ENCODE data around the gene COX20.
"Not testable (repeated sequence)": the region's sequence is repeated elsewhere in the genome, so short reads cannot be mapped to it uniquely, and the experiment has no call there.

COX20 gene

GRCh38 chr1:244835276-244836134 is at the start of gene COX20:
COX20 (plus strand) TSS chr1:244835658; CDS start chr1:244835715, 57 bp downstream.
- ATAC-seq, result peak; percentile 72
- peaks cover 0 to 5% of the 10 kb centered on the region in 2 donors for H3K9me3 Mint-ChIP-seq
- no peaks in the 10 kb centered on the region for H3K27me3 Mint-ChIP-seq
- no peak for DNase-seq
- peaks cover 44% of the 10 kb centered on the region for H3K4me1 Mint-ChIP-seq
- peak within 1 kb of the TSS; percentile 99 for H3K27ac Mint-ChIP-seq
- peak within 1 kb of the TSS; percentile 89 to 95 for H3K4me3 Mint-ChIP-seq

GRCh38 chr1:244788493-244789275 is 46.8 kb upstream of the COX20 start:
- no peak for ATAC-seq

GRCh38 chr1:244789276-244789580 is 46.2 kb upstream of the COX20 start:
- Mint-ChIP-seq H3K4me3 (no peak overlapping the region), H3K27me3 (no peaks in the 10 kb centered on the region), H3K27ac (no peak overlapping the region), H3K9me3 (no peaks in the 10 kb centered on the region), H3K4me1 (no peaks in the 10 kb centered on the region)
- no peak for DNase-seq
- ATAC-seq, result no peak

More at GRCh38 chr1:244788493-244789275, 46.8 kb upstream of the COX20 start:
- no peaks in the 10 kb centered on the region for H3K27me3 Mint-ChIP-seq
- H3K4me3 Mint-ChIP-seq, result no peak overlapping the region
- H3K27ac Mint-ChIP-seq, result no peak overlapping the region
- no peak for DNase-seq
- no peaks in the 10 kb centered on the region for H3K9me3 Mint-ChIP-seq
- no peaks in the 10 kb centered on the region for H3K4me1 Mint-ChIP-seq

- ATAC-seq, result no peak
- no peaks in the 10 kb centered on the region for H3K4me1 Mint-ChIP-seq
- H3K27me3 Mint-ChIP-seq, result no peaks in the 10 kb centered on the region
- H3K9me3 Mint-ChIP-seq, result no peaks in the 10 kb centered on the region
- H3K4me3 Mint-ChIP-seq, result no peak overlapping the region
- no peak overlapping the region for H3K27ac Mint-ChIP-seq
- DNase-seq, result no peak
Observed at GRCh38 chr1:244789731-244790130, 45.7 kb upstream of the COX20 start.

- Mint-ChIP-seq H3K27me3 (no peaks in the 10 kb centered on the region), H3K4me1 (no peaks in the 10 kb centered on the region), H3K4me3 (no peak overlapping the region), H3K27ac (no peak overlapping the region), H3K9me3 (no peaks in the 10 kb centered on the region)
- no peak for DNase-seq
- ATAC-seq, result no peak
Observed at GRCh38 chr1:244791061-244791460, 44.4 kb upstream of the COX20 start.

GRCh38 chr1:244792188-244792850 is 43.1 kb upstream of the COX20 start:
- Mint-ChIP-seq H3K4me3 (no peak overlapping the region), H3K4me1 (no peaks in the 10 kb centered on the region), H3K27ac (no peak overlapping the region), H3K9me3 (no peaks in the 10 kb centered on the region), H3K27me3 (no peaks in the 10 kb centered on the region)
- no peak for DNase-seq
- ATAC-seq, result no peak

- H3K27ac Mint-ChIP-seq, result no peak overlapping the region
- no peak overlapping the region for H3K4me3 Mint-ChIP-seq
- ATAC-seq (no peak), DNase-seq (no peak)
- no peaks in the 10 kb centered on the region for H3K9me3 Mint-ChIP-seq
- H3K4me1 Mint-ChIP-seq, result no peaks in the 10 kb centered on the region
- H3K27me3 Mint-ChIP-seq, result no peaks in the 10 kb centered on the region
Observed at GRCh38 chr1:244794071-244794470, 41.4 kb upstream of the COX20 start.

- not testable (repeated sequence) for DNase-seq, H3K4me3 Mint-ChIP-seq, H3K27ac Mint-ChIP-seq, H3K9me3 Mint-ChIP-seq, H3K27me3 Mint-ChIP-seq, ATAC-seq, H3K4me1 Mint-ChIP-seq
Observed at GRCh38 chr1:244794516-244794915, 40.9 kb upstream of the COX20 start.

- Mint-ChIP-seq H3K4me1 (no peaks in the 10 kb centered on the region), H3K27me3 (no peaks in the 10 kb centered on the region), H3K4me3 (no peak overlapping the region), H3K27ac (no peak overlapping the region), H3K9me3 (no peaks in the 10 kb centered on the region)
- DNase-seq, result peak; percentile 26 to 29
- ATAC-seq, result no peak
Observed at GRCh38 chr1:244796719-244797406, 38.6 kb upstream of the COX20 start.

GRCh38 chr1:244800821-244801220 is 34.6 kb upstream of the COX20 start:
- Mint-ChIP-seq H3K27me3 (no peaks in the 10 kb centered on the region), H3K27ac (no peak overlapping the region)
- no peak for ATAC-seq

GRCh38 chr1:244801246-244801645 is 34.2 kb upstream of the COX20 start:
- no peaks in the 10 kb centered on the region for H3K27me3 Mint-ChIP-seq
- no peak overlapping the region for H3K27ac Mint-ChIP-seq
- ATAC-seq (peak; percentile 91), DNase-seq (peak; percentile 36 to 51)
- H3K4me1 Mint-ChIP-seq, result no peaks in the 10 kb centered on the region
- no peak overlapping the region for H3K4me3 Mint-ChIP-seq
- no peaks in the 10 kb centered on the region for H3K9me3 Mint-ChIP-seq

More at GRCh38 chr1:244800821-244801220, 34.6 kb upstream of the COX20 start:
- Mint-ChIP-seq H3K4me1 (no peaks in the 10 kb centered on the region), H3K4me3 (no peak overlapping the region), H3K9me3 (no peaks in the 10 kb centered on the region)
- no peak for DNase-seq

- Mint-ChIP-seq H3K9me3 (no peaks in the 10 kb centered on the region), H3K4me1 (no peaks in the 10 kb centered on the region), H3K4me3 (no peak overlapping the region), H3K27me3 (no peaks in the 10 kb centered on the region), H3K27ac (no peak overlapping the region)
- ATAC-seq (no peak), DNase-seq (no peak)
Observed at GRCh38 chr1:244802041-244802440, 33.4 kb upstream of the COX20 start.

GRCh38 chr1:244802556-244803239 is 32.8 kb upstream of the COX20 start:
- Mint-ChIP-seq H3K27ac (no peak overlapping the region), H3K9me3 (no peaks in the 10 kb centered on the region), H3K27me3 (no peaks in the 10 kb centered on the region), H3K4me3 (no peak overlapping the region), H3K4me1 (no peaks in the 10 kb centered on the region)
- DNase-seq (no peak), ATAC-seq (no peak)

GRCh38 chr1:244804841-244805240 is 30.6 kb upstream of the COX20 start:
- H3K4me1 Mint-ChIP-seq, result no peaks in the 10 kb centered on the region
- no peaks in the 10 kb centered on the region for H3K9me3 Mint-ChIP-seq
- DNase-seq, result no peak

GRCh38 chr1:244807138-244807537 is 28.3 kb upstream of the COX20 start:
- Mint-ChIP-seq H3K4me1 (no peaks in the 10 kb centered on the region), H3K9me3 (no peaks in the 10 kb centered on the region), H3K4me3 (no peak overlapping the region), H3K27me3 (peaks cover 19% of the 10 kb centered on the region), H3K27ac (no peak overlapping the region)
- DNase-seq, result no peak
- no peak for ATAC-seq

More at GRCh38 chr1:244804841-244805240, 30.6 kb upstream of the COX20 start:
- ATAC-seq, result no peak
- peaks cover 6% of the 10 kb centered on the region for H3K27me3 Mint-ChIP-seq
- no peak overlapping the region for H3K4me3 Mint-ChIP-seq
- H3K27ac Mint-ChIP-seq, result no peak overlapping the region
